Measurements from ENCODE around the gene CDK6. TPM values are rescaled to one million over a fixed set of nuclear protein-coding genes. Genes with fewer than 3 reads are reported as not detected.

The CDK6 gene
- total and polyA plus RNA-seq, 9 of the 15 experiments (the other 6 are each of a cell fraction or from before 2014, with no cell fraction given), result 7.6 to 109 (median 44.4) TPM

GRCh38 chr7:92754919-92755581, 81.3 kb downstream of the CDK6 start (continued):
- TF ChIP-seq ZFP91 (CRISPR knock-in tag; IDR thresholded peaks at IDR 0.05), result no peak
- no peak for TF ChIP-seq ZNF583 (CRISPR knock-in tag; IDR thresholded peaks at IDR 0.05)
- no peak for TF ChIP-seq NR0B1 (IDR thresholded peaks at IDR 0.05; ENCODE audit: partially characterized antibody)
- peak; percentile 73; the same call in 1 of the 2 replicates for TF ChIP-seq TCF7 (IDR thresholded peaks at IDR 0.05; ENCODE audit: borderline replicate concordance)
- peak; percentile 82 for TF ChIP-seq CBFA2T3 (IDR thresholded peaks at IDR 0.05)
- TF ChIP-seq UBTF (IDR thresholded peaks at IDR 0.05; ENCODE audit: borderline replicate concordance in 1 of 2, low read depth in 2 of 2, low read length in 2 of 2), result no peak
- no peak for TF ChIP-seq CTBP1 (IDR thresholded peaks at IDR 0.05; ENCODE audit: borderline replicate concordance)
- TF ChIP-seq PBX2 (CRISPR knock-in tag; IDR thresholded peaks at IDR 0.05; ENCODE audit: low read depth), result no peak
- TF ChIP-seq PBX2 (tag; conservative IDR thresholded peaks at IDR 0.05; ENCODE audit: low read depth), result peak; percentile 61
- no peak for TF ChIP-seq ZNF507 (tag; conservative IDR thresholded peaks at IDR 0.05)
- no peak for TF ChIP-seq BACH1 (tag; IDR thresholded peaks at IDR 0.05)
- no peak for TF ChIP-seq ZNF253 (CRISPR knock-in tag; conservative IDR thresholded peaks at IDR 0.05)
- no peak for TF ChIP-seq EWSR1 (IDR thresholded peaks at IDR 0.05; ENCODE audit: borderline replicate concordance, low read depth, partially characterized antibody)
- no peak for TF ChIP-seq JUNB (CRISPR knock-in tag; conservative IDR thresholded peaks at IDR 0.05)
- peak; percentile 55; the same call in 1 of the 2 replicates for TF ChIP-seq TAL1 (IDR thresholded peaks at IDR 0.05)
- TF ChIP-seq HMG20B (CRISPR knock-in tag; IDR thresholded peaks at IDR 0.05), result no peak
- TF ChIP-seq SIRT6 (IDR thresholded peaks at IDR 0.05; ENCODE audit: low read depth, low read length), result no peak
- TF ChIP-seq YBX1 (IDR thresholded peaks at IDR 0.05), result no peak
- TF ChIP-seq GABPA (tag; conservative IDR thresholded peaks at IDR 0.05; ENCODE audit: low read depth), result no peak
- TF ChIP-seq, protein P1, sequence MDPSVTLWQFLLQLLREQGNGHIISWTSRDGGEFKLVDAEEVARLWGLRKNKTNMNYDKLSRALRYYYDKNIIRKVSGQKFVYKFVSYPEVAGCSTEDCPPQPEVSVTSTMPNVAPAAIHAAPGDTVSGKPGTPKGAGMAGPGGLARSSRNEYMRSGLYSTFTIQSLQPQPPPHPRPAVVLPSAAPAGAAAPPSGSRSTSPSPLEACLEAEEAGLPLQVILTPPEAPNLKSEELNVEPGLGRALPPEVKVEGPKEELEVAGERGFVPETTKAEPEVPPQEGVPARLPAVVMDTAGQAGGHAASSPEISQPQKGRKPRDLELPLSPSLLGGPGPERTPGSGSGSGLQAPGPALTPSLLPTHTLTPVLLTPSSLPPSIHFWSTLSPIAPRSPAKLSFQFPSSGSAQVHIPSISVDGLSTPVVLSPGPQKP (CRISPR knock-in tag; IDR thresholded peaks at IDR 0.05), result no peak

All from K562 (cell line).